DMS79 (cell line): ENCODE results near the gene DLG2.

Source experiments
- DNase-seq: peaks from one replicate; lab custom pipeline; 2025; lab: John Stamatoyannopoulos, UW

Gene DLG2

GRCh38 chr11:83680321-83680720 lies 1946.8 kb downstream of the DLG2 start:
- DNase-seq, result no peak

GRCh38 chr11:83678831-83679584 lies 1948.1 kb downstream of the DLG2 start:
- no peak for DNase-seq

- DNase-seq, result no peak
Observed at GRCh38 chr11:83677730-83678129, 1949.4 kb downstream of the DLG2 start.

- DNase-seq, result no peak
Observed at GRCh38 chr11:83676056-83676601, 1951.0 kb downstream of the DLG2 start.

GRCh38 chr11:83674102-83674896 lies 1952.8 kb downstream of the DLG2 start:
- DNase-seq, result no peak

GRCh38 chr11:83671289-83671688 lies 1955.9 kb downstream of the DLG2 start:
- no peak for DNase-seq

- no peak for DNase-seq
Observed at GRCh38 chr11:83666149-83666548, 1961.0 kb downstream of the DLG2 start.

- no peak for DNase-seq
Observed at GRCh38 chr11:83663988-83664387, 1963.2 kb downstream of the DLG2 start.

- no peak for DNase-seq
Observed at GRCh38 chr11:83663446-83663845, 1963.7 kb downstream of the DLG2 start.

GRCh38 chr11:83662494-83662893 lies 1964.7 kb downstream of the DLG2 start:
- no peak for DNase-seq

GRCh38 chr11:83661491-83662350 lies 1965.4 kb downstream of the DLG2 start:
- no peak for DNase-seq

- DNase-seq, result no peak
Observed at GRCh38 chr11:83659466-83659865, 1967.7 kb downstream of the DLG2 start.

- DNase-seq, result no peak
Observed at GRCh38 chr11:83656796-83657330, 1970.3 kb downstream of the DLG2 start.

GRCh38 chr11:83655976-83656375 lies 1971.2 kb downstream of the DLG2 start:
- no peak for DNase-seq

GRCh38 chr11:83649528-83649855 lies 1977.7 kb downstream of the DLG2 start:
- no peak for DNase-seq

GRCh38 chr11:83648610-83649527 lies 1978.3 kb downstream of the DLG2 start:
- DNase-seq, result no peak

GRCh38 chr11:83645561-83645960 lies 1981.6 kb downstream of the DLG2 start:
- no peak for DNase-seq

GRCh38 chr11:83643115-83643514 lies 1984.0 kb downstream of the DLG2 start:
- no peak for DNase-seq

GRCh38 chr11:83642500-83642899 lies 1984.6 kb downstream of the DLG2 start:
- no peak for DNase-seq

GRCh38 chr11:83641511-83641910 lies 1985.6 kb downstream of the DLG2 start:
- DNase-seq, result no peak
